HUDEP-2 (cell line): Measurements from ENCODE around the gene SV2C.
A peak's percentile ranks its signal among the peaks of the same experiment; 100 is the strongest.
"Not testable (repeated sequence)": the region's sequence is repeated elsewhere in the genome, so short reads cannot be mapped to it uniquely, and the experiment has no call there.

Experiments used
- DNase-seq, 76 experiments: peaks; one replicate each; lab custom pipeline; 2025; ENCODE audit not compliant: unreplicated experiment in 76 of 76; lab: John Stamatoyannopoulos, UW

The SV2C gene

DNA sequence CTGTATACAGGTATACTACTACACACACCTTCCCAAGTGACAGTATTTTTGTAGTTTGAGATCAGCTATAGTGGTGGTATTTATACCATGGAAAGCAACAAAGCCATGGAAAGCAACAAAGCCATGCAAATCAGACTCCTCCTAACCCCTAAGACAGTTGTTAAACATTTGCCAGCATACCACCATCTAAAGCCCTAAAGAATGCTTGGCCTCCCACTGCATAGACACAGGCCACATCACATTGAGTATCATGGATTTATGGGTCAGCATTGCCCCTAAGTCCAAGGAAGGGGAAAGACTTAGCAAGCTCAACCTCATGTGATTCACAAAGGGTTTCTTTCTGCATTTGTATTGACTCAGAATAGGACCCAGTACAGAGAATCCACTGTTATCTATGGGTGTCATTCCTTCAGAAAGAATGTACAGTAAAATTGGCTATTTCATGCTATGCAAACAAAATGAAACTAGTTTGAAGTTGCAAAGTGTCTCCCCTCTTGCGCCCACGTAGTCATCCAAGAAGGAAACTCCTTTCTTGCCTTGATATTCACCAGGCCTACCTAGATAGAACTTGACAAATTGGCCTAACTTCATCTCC lies 249.5 kb downstream of the SV2C start:
- no peak for DNase-seq

DNA sequence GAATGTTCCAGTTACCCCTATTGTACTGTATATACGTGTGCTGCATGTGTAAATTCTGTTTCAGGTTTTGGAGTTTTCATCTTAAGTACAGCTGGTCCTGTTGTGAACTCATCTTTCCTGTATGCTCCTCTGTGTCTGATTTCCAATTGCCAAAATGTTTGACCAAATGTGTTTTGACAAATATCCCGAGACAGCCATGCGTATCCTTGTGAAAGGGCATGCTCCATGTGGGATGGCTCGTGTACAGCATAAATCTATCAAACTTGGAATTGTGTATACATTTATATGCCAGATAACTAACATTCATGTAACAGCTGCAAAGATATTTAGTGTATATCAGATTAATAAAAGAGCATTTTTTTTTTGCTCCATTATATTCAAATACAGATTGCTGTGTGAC lies 250.4 kb downstream of the SV2C start:
- DNase-seq = no peak

DNA sequence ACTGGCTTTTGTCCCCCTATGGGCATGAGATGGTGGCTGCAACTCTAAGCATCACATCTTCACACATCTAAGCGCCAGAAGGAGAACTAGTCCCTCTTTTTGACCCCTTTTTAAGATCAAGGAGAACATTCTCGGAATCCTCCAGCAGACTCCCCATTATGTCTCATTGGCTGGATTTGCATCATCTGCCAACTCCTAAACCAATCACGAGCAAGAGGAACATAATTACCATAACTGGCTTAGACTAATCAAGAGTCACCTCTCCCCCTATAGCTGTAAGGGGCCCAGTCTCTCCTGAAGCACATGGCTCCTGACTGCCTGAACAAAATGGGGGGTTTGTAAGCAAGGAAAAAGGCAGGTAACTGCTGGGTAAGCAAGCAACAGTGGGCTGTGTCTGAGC lies 251.4 kb downstream of the SV2C start:
- no peak for DNase-seq

DNA sequence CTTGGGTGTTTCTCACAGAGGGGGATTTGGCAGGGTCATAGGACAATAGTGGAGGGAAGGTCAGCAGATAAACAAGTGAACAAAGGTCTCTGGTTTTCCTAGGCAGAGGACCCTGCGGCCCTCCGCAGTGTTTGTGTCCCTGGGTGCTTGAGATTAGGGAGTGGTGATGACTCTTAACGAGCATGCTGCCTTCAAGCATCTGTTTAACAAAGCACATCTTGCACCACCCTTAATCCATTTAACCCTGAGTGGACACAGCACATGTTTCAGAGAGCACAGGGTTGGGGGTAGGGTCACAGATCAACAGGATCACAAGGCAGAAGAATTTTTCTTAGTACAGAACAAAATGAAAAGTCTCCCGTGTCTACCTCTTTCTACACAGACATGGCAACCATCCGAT lies 252.3 kb downstream of the SV2C start:
- not testable (repeated sequence) for DNase-seq

DNA sequence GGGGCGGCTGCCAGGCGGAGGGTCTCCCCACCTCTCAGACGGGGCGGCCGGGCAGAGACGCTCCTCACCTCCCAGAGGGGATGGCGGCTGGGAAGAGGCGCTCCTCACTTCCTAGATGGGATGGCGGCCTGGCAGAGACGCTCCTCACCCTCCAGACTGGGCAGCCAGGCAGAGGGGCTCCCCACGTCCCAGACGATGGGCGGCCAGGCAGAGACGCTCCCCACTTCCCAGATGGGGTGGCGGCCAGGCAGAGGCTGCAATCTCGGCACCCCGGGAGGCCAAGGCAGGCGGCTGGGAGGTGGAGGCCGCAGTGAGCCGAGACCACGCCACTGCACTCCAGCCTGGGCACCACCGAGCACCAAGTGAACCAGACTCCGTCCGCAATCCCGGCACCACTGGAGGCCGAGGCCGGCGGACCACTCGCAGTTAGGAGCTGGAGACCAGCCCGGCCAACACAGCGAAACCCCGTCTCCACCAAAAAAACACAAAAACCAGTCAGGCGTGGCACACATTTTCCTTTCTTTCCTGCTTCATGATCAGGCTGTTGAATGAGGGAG lies 253.1 kb downstream of the SV2C start:
- not testable (repeated sequence) for DNase-seq

DNA sequence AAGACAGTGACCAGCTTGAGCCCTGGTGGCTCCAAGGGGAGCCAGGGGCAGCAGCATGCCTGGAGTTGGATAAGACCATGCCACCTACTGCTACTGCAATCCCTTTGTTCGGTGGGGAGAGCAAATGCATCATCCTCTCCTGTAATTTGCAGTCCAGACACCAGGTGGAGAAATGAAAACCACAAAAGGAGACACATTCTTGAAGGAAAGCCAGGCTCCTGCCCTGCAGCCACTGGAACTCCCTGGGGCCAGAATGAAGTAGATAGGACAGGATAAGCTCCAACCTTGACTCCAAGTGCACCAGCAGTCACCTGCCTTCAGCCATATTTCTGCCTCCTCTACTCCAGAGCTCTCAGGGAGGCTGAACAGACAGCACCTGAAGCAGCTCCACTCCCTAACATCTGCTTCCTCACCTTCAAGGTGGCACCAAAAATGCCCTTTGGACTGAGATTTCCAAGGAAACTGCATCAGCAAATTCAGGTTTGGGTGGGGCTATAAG lies 254.8 kb downstream of the SV2C start:
- DNase-seq = peak in 63 of 76 experiments; percentile 3 to 72 (median 32)

DNA sequence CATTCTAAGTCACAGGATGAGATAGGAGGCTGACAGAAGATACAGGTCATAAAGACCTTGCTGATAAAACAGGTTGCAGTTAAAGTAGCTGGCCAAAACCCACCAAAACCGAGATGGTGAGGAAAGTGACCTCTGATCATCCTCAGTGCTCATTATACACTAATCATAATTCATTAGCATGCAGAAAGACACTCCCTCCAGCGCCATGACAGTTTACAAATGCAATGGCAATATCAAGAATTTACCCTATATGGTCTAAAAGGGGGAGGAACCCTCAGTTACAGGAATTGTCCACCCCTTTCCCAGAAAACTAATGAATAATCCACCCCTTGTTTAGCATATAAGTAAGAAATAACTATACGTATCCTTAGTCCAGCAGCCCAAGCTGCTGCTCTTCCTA lies 256.7 kb downstream of the SV2C start:
- DNase-seq = no peak

DNA sequence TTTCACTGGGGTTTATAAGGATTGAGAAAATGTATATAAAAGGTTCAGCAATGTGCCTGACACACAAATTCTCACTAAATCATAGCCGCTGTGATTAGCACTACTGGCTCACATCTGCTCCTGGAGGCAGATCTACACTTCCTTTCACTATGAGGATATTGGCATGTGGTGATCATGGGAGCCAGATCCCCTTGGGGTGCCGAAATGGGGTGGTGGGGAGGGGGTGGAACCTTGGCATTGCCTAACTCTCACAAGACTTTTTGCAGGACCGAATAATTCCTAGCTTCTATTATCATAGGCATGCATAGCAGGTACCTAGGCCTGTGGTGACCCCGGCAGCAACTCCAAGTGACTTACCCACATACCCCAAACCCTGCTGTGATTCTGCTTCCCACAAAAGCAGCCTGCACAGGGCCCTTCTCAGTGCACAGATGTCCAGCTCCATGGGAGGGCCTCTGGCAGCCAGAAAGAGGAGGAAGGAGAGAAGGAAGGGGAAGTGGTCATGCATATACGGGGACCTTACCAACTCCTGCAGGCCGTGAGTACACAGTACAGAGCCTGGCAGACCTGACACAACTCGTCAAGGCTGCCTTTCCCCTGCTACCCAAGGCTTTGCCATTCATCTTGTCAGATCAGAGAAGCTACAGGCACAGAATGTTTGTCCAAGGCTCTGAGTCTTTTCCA lies 258.6 kb downstream of the SV2C start:
- DNase-seq = no peak

DNA sequence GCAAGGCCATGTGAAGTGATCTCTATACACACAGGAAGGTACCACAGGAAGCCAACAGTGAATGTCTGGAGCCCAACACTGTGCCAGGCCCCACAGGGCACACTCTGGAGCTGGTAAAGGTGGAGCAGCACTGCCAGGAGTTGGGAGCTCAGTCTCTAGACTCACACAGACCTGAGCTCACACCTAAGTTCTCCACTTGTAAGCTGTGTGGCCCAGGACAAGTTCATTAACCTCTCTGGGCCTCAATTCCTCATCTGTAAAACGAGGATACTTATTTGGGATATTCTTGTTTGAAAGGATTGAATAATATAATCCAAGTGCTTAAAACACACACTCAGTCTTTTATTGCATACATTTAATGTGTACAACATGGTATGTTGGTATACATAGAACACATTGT lies 259.3 kb downstream of the SV2C start:
- no peak for DNase-seq

DNA sequence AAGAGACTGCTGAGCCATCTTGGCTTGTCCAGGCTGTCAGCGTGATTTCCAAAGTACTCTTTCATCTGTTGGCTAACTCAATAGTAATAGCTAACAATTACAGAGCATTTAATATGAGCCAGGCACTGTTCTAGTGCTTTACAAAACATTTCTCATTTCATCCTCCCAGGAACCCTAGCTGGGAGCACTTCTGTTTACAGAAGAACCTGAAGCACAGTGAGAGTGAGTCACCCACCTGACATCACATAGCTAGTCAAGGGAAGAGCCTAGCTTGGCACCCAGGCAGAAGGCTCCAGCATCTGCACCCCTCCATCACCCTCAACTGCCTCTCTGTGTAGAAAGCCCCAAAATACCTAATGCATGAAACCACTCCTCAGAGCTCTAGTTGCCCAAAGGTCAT lies 262.4 kb downstream of the SV2C start:
- no peak for DNase-seq

DNA sequence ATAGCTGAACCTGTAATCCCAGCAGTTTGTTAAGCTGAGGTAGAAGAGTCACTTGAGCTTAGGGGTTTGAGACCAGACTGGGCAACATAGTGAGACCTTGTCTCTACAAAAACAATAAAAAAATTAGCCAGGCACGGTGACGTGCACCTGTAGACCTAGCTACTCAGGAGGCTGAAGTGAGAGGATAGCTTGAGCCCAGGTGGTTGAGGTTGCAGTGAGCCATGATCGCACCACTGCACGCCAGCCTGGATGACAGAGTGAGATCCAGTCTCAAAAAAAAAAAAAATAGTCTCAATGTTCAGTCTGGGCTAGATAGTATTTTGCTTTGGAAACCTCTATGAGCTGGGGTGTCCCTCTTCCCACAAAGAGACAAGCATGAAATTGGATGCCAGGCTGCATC lies 268.0 kb downstream of the SV2C start:
- DNase-seq = no peak

DNA sequence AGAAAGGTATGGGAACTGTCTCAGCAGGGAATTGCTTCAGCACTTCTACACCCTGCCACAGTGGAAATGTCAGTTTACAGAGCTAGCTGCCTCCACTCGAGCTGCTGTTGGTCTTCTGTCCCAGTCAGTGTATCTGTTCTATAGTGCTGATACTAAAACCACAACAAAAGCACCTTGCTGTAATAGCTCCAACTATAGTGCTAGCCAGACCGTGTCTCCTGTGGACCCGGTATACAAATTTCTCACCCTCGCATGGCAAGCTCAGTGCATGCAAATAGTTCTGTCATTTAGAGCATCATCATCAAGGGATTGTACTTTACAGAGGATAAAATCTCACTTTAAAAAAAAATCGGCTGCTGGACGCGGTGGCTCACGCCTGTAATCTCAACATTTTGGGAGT lies 268.4 kb downstream of the SV2C start:
- DNase-seq = no peak

DNA sequence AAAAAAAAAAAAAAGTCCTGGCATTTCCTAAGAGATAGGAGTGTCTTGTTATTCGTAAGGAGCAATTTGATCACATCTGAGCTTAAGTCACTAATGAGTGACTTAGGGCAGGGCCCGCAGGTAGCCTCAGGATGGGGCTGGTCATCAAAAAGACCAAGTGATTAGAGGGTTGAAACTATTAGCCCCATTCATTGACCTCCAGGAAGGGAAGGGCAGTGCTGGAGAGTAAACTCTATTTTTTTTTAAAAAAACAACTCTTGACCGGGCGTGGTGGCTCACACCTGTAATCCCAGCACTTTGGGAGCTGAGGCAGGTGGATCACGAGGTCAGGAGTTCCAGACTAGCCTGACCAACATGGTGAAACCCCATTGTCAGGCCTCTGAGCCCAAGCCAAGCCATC lies 273.7 kb downstream of the SV2C start:
- no peak for DNase-seq

DNA sequence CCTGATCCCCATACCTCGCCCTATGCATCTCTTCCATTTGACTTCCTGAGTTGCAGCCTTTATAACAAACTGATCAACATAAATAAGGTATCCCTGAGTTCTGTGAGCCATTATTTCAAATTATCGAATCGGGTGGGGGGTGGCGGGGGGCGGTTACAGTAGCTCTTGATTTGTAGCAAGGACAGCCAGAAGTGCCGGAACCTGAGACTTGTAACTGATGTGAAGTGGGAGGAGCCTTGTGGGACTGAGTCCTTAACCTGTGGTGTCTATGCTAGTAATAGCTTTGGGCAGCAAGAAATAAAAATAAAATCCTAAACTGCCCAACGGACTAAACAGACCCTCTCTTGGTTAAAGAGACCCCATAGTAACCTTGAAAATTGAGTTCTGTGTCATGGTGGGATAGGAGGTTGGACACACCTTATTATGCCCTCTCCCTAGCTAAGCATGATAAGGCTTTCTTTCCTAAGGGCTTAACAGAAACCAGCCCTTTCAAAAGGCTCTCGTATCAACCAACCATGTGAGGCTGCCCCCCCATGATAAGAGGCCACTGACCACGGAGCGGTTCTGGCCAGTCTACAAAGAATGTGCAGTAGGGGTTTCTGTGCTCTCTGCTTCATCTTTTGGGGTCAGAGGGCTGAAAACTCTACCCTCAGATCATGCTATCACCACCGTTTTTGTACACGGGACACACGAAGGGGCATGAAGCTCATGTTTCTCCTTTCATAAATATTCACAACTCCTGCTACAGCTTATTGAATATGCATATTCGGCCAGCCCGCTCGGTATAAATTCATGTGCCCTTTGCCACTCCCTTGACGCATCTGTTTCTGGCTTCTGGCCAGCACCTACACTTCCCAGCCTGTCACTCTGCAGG lies 280.4 kb downstream of the SV2C start:
- DNase-seq = peak in 75 of 76 experiments; percentile 45 to 94 (median 81)

DNA sequence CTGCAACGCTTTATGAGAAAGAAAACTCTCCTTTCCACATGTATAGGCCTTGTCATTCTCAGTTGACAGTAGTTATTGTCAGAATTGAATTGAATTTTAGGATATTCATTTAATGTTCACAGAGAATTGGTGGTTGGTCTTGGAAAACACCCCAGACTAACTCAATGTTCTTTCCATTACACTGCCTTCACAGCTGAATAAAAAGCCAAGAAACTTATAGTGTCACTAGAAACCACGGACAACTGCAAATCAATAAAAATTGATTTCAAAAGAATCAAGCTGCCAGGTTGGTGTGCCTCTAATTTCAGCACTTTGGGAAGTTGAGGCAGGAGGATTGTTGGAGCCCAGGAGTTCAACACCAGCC lies 281.0 kb downstream of the SV2C start:
- DNase-seq = no peak

DNA sequence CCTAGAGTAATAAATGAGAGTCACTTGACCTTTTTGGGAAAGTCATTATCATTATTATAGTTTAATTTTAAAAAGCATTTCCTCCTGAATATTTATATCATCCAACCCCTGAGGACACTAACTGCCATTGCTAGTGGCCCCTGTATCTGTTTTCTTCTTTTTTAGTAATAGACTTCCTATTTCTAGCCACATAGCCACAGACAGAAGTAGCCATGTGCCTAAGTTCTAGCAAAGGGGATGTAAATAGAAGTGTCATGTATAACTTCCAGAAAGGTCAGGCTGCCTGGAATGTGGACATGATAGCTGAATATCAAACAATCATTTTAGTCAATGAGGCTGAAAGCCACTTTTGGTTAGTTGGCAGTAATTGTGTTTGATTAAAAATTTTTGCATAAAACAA lies 282.4 kb downstream of the SV2C start:
- DNase-seq = no peak

DNA sequence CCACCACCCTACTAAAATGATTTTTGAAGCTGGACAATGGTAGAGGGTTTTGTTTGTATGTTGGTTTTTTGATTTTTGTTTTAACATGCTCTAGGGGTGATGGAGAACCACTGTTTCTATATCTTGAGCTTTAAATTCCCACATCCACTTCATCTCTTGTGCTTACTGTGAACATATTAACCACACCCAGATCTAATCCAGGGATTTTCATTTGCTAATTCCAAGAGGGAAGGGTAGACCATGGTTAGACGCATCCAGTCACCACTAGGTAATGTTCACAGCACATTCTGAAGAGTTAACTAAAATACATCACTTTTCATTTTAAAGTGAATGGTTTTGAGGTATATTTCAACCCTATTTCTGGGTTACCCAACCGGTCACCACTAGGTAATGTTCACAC lies 283.4 kb downstream of the SV2C start:
- DNase-seq = no peak

DNA sequence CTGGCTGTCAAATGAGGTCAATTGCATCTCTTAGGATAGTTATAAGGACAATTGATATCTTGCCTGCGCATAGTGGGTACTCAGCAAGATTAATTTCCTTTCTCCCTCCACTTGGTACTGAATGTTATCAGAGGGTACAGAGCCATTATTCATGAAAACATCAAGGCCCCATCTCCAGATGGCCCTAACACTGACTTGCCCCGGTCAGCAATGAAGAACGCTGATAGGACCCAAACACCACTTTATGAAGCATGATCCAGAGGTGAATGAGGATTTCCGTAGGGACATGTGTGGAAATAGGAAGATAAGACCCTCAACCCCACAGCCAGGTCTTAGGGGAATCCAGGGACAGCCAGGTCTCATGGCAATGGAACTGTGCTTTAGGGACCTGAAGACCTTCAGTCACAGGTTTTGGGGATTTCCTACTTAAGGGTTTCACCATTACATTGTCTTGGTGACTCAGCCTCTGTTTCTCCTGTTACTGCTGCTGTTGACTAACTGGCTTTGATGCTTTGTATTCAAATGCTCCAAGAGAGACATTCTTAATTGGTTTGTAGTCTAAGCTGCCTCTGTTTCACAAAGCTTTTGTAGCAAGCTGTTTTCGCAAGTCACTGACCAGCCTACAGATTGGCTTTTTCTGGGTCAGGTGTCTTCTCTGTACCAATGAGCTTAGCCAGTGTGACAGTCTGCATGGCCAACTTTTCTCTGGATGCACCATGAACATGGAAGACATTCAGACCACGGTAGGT lies 284.6 kb downstream of the SV2C start:
- no peak for DNase-seq

DNA sequence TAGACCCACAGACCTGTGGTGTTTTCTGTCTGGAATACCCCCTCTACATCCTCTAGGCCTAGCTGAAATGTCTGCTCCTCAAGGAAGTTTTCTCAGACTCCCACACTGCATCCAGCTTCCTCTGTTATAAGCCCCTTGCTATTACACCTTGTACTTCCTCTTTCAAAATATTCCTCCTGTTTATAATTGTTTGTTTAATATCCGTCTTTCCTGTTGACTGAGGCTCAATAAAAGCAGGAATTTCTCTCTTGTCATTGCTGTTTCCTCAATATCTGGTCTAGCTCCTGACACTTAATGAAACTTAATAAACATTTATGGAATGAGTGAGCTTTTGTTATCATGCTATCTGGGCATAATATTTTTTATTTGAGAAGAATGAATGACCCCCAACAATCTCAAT lies 285.8 kb downstream of the SV2C start:
- no peak for DNase-seq

DNA sequence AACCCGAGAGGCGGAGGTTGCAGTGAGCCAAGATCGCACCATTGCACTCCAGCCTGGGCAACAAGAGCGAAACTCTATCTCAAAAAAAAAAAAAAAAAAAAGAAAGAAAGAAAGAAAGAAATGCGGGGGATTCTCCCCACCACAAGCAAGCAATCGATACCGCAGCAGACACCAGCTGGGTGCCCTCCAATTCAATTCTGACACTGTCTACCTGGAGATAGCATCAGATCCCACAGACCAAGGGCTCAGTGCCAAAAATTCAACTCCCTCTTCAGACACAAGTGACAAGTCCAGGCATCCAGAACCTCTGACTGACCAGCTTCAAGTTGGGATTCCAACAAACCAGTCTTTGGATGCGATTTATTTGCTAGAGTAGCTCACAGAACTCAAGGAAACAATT lies 286.5 kb downstream of the SV2C start:
- peak in 72 of 76 experiments; percentile 17 to 92 (median 64) for DNase-seq

DNA sequence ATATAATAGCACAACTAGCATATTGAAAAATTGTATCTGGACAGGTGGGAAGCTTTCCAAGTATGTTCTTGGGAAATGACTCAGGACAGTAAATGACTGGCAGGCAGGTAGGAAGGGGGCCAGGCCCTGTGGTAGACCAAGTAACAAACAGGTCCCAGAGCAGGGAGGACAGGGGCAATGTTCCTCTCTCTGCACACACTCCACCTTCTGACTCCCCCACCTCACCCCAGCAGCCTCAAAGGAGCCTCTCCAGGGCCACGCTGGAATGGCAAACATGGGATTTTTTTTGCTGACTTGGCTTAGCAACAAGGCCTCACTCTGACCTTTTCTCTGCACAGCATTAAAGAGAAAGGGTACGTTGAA lies 288.8 kb downstream of the SV2C start:
- DNase-seq = no peak
